GM23338 (cell line): ENCODE data around the gene RPL10L. TPM values are rescaled to one million over a fixed set of nuclear protein-coding genes. Genes with fewer than 3 reads are reported as not detected.

Experiments used
- ATAC-seq: fragments of 200-7000 bp; cut with Tn5 transposase; 3 replicates; pipeline ENCODE4 v1.9.1; 2020
- DNase-seq: peaks from one replicate; pipeline ENCODE4 v3.0.0-alpha.2; 2015; ENCODE audit warnings: low spot score
- H2AFZ ChIP-seq: fragments of 200-600 bp; sonication (generic); 2 replicates; pipeline ENCODE4 v1.8.0; 2016; ENCODE audit warnings: antibody characterized with exemption, mild to moderate bottlenecking, moderate library complexity
- H3F3A ChIP-seq: fragments of 200-600 bp; sonication (generic); replicated peaks from 2 replicates; pipeline ENCODE4 v1.8.0; 2017; ENCODE audit warnings: antibody characterized with exemption, mixed run types, low read depth
- H3K27ac ChIP-seq: fragments of 200-600 bp; sonication (generic); 2 replicates; pipeline ENCODE4 v1.6.1; 2016; ENCODE audit warnings: low read depth
- H3K27me3 ChIP-seq: fragments of 200-600 bp; sonication (generic); 2 replicates; pipeline ENCODE4 v1.8.0; 2016; ENCODE audit warnings: mild to moderate bottlenecking, mixed run types, moderate library complexity; ENCODE audit not compliant: insufficient read depth
- H3K36me3 ChIP-seq: fragments of 200-600 bp; sonication (generic); 2 replicates; pipeline ENCODE4 v1.8.0; 2016; ENCODE audit warnings: mild to moderate bottlenecking; ENCODE audit not compliant: insufficient read depth
- H3K4me1 ChIP-seq: fragments of 200-600 bp; sonication (generic); 2 replicates; pipeline ENCODE4 v1.8.0; 2016; ENCODE audit warnings: mild to moderate bottlenecking, moderate library complexity; ENCODE audit not compliant: insufficient read depth
- H3K4me2 ChIP-seq: fragments of 200-600 bp; sonication (generic); 2 replicates; pipeline ENCODE4 v1.7.1; 2017; ENCODE audit warnings: mixed run types
- H3K4me3 ChIP-seq: fragments of 200-600 bp; sonication (generic); 2 replicates; pipeline ENCODE4 v1.6.1; 2016; ENCODE audit warnings: mixed run types
- H3K79me2 ChIP-seq: fragments of 200-600 bp; sonication (generic); replicated peaks from 2 replicates; pipeline ENCODE4 v1.8.0; 2017; ENCODE audit warnings: mild to moderate bottlenecking; ENCODE audit not compliant: insufficient read depth
- H3K9me2 ChIP-seq: fragments of 200-600 bp; sonication (generic); 2 replicates; pipeline ENCODE4 v1.8.0; 2017; ENCODE audit not compliant: insufficient read depth
- H4K20me1 ChIP-seq: fragments of 200-600 bp; sonication (generic); replicated peaks from 2 replicates; pipeline ENCODE4 v1.8.0; 2017; ENCODE audit warnings: mild to moderate bottlenecking; ENCODE audit not compliant: insufficient read depth
- H3K27ac Mint-ChIP-seq: 2 replicates; pipeline ENCODE4 v1.8.0; 2020; ENCODE audit warnings: inconsistent platforms, mild to moderate bottlenecking, moderate library complexity, mixed read lengths
- H3K27me3 Mint-ChIP-seq: 3 replicates; pipeline ENCODE4 v1.8.0; 2022; ENCODE audit warnings: low read depth, mild to moderate bottlenecking, moderate library complexity, mixed read lengths, inconsistent platforms; ENCODE audit not compliant: insufficient read depth, poor library complexity
- H3K36me3 Mint-ChIP-seq: 3 replicates; pipeline ENCODE4 v1.8.0; 2021; ENCODE audit warnings: low read depth, mild to moderate bottlenecking, inconsistent platforms, moderate library complexity, mixed read lengths
- H3K4me1 Mint-ChIP-seq: 3 replicates; pipeline ENCODE4 v1.8.0; 2020; ENCODE audit warnings: mild to moderate bottlenecking, inconsistent platforms, mixed read lengths
- H3K4me3 Mint-ChIP-seq: 3 replicates; pipeline ENCODE4 v1.8.0; 2021; ENCODE audit warnings: moderate library complexity, mild to moderate bottlenecking, inconsistent platforms, mixed read lengths
- H3K9me3 Mint-ChIP-seq: 3 replicates; pipeline ENCODE4 v1.8.0; 2020; ENCODE audit warnings: moderate library complexity, mild to moderate bottlenecking, inconsistent platforms, mixed read lengths
- CREB1 ChIP-seq: fragments of 250-450 bp; sonication (Bioruptor Pico); IDR thresholded peaks from 2 replicates; pipeline ENCODE4 v1.5.0; 2020; ENCODE audit warnings: low read depth, mild to moderate bottlenecking, moderate library complexity
- CTCF ChIP-seq, 2 experiments: fragments of 200-600 bp in 1 of 2; sonication (generic) in 1 of 2; conservative IDR thresholded peaks; 2 replicates each; pipeline versions ENCODE4 v1.5.1 to v1.6.1; 2016 to 2017; ENCODE audit warnings: antibody characterized with exemption in 2 of 2, low read depth in 2 of 2, mild to moderate bottlenecking in 2 of 2, moderate library complexity in 1 of 2
- ETS1 ChIP-seq: IDR thresholded peaks from 2 replicates; pipeline ENCODE4 v1.6.1; 2016; ENCODE audit warnings: antibody characterized with exemption
- EZH2 ChIP-seq: fragments of 200-600 bp; sonication (generic); IDR thresholded peaks from one replicate; pipeline ENCODE4 v1.8.0; 2017; ENCODE audit warnings: antibody characterized with exemption, mild to moderate bottlenecking, low read depth; ENCODE audit not compliant: unreplicated experiment
- EZH2phosphoT487 ChIP-seq: fragments of 200-600 bp; sonication (generic); IDR thresholded peaks from one replicate; pipeline ENCODE4 v1.8.1; 2018; ENCODE audit warnings: antibody characterized with exemption; ENCODE audit not compliant: unreplicated experiment
- JUNB ChIP-seq: IDR thresholded peaks from one replicate; pipeline ENCODE4 v1.6.1; 2016; ENCODE audit warnings: antibody characterized with exemption; ENCODE audit not compliant: unreplicated experiment
- POLR2AphosphoS5 ChIP-seq: IDR thresholded peaks from 2 replicates; pipeline ENCODE4 v1.6.1; 2016; ENCODE audit warnings: antibody characterized with exemption, low read depth
- STAT1 ChIP-seq: IDR thresholded peaks from one replicate; pipeline ENCODE4 v1.6.1; 2016; ENCODE audit warnings: antibody characterized with exemption; ENCODE audit not compliant: unreplicated experiment
- ZNF114 ChIP-seq: fragments of 250-450 bp; sonication (Bioruptor Pico); IDR thresholded peaks from 2 replicates; pipeline ENCODE4 v1.5.0; 2020; ENCODE audit warnings: mild to moderate bottlenecking, moderate library complexity
- ZNF331 ChIP-seq: fragments of 250-450 bp; sonication (Bioruptor Pico); IDR thresholded peaks from 2 replicates; pipeline ENCODE4 v1.5.0; 2020; ENCODE audit warnings: low read depth, mild to moderate bottlenecking, moderate library complexity
- ZNF462 ChIP-seq: fragments of 250-450 bp; sonication (Bioruptor Pico); IDR thresholded peaks from 2 replicates; pipeline ENCODE4 v1.5.0; 2020; ENCODE audit warnings: mild to moderate bottlenecking, moderate library complexity
- polyA plus RNA-seq: library from polyadenylated mRNA; unstranded; fragments of >200 nt; fragmentation: Nextera tagmentation; extraction: Ambion mirVana; gene quantifications from 2 replicates; pipeline ENCODE4 v1.2.1, GENCODE V29; 2016
- total RNA-seq: library from RNA; depleted of rRNA; stranded (reverse); fragments of >200 nt; shearing (Covaris generic); gene quantifications from 2 replicates; pipeline ENCODE4 v1.2.3, GENCODE V29; 2014
- TF ChIP-seq, protein P1 (sequence below): IDR thresholded peaks from one replicate; pipeline ENCODE4 v1.6.1; 2018; ENCODE audit warnings: antibody characterized with exemption; ENCODE audit not compliant: unreplicated experiment

Gene RPL10L
- total and polyA plus RNA-seq, 2 experiments from 2014 or later, result not detected

DNA sequence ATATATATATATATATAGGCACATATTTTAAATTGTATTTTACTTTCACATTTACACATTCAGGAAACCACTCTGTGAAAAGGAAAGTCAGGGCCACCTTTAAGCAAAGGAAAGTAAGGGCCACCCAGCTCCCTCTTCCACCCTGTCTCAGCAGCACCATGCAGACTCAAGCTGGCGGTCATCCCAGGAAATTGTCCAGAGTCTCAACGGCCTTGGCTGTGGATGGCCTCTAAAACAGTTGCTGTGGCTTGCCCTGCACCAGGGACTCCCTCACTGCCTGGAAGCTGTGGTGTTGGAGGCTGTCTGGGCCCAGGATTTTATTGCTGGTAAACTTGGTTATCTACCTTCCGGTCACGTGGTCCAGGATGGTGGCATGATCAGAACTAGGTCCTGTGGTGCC is 11.8 kb upstream of the RPL10L start:
- DNase-seq (no peak), ATAC-seq (no peak)
- H4K20me1 ChIP-seq, result no peaks in the 10 kb centered on the region
- H3K4me1 ChIP-seq, result no peaks in the 10 kb centered on the region
- H3K9me2 ChIP-seq, result 0 out of 2 replicates have a peak, but pooled peaks cover 3% of the 10 kb centered on the region
- Mint-ChIP-seq H3K36me3 (peaks cover 9% of the 10 kb centered on the region), H3K4me3 (no peak overlapping the region), H3K4me1 (no peaks in the 10 kb centered on the region), H3K27me3 (no peaks in the 10 kb centered on the region), H3K27ac (no peak overlapping the region), H3K9me3 (peaks cover 14% of the 10 kb centered on the region)
- H3K36me3 ChIP-seq, result no peaks in the 10 kb centered on the region
- TF ChIP-seq, protein P1, sequence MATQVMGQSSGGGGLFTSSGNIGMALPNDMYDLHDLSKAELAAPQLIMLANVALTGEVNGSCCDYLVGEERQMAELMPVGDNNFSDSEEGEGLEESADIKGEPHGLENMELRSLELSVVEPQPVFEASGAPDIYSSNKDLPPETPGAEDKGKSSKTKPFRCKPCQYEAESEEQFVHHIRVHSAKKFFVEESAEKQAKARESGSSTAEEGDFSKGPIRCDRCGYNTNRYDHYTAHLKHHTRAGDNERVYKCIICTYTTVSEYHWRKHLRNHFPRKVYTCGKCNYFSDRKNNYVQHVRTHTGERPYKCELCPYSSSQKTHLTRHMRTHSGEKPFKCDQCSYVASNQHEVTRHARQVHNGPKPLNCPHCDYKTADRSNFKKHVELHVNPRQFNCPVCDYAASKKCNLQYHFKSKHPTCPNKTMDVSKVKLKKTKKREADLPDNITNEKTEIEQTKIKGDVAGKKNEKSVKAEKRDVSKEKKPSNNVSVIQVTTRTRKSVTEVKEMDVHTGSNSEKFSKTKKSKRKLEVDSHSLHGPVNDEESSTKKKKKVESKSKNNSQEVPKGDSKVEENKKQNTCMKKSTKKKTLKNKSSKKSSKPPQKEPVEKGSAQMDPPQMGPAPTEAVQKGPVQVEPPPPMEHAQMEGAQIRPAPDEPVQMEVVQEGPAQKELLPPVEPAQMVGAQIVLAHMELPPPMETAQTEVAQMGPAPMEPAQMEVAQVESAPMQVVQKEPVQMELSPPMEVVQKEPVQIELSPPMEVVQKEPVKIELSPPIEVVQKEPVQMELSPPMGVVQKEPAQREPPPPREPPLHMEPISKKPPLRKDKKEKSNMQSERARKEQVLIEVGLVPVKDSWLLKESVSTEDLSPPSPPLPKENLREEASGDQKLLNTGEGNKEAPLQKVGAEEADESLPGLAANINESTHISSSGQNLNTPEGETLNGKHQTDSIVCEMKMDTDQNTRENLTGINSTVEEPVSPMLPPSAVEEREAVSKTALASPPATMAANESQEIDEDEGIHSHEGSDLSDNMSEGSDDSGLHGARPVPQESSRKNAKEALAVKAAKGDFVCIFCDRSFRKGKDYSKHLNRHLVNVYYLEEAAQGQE, result no peak
- TF ChIP-seq ZNF462 (CRISPR knock-in tag) (no peak), ZNF114 (CRISPR knock-in tag) (no peak), STAT1 (no peak), CTCF (conservative IDR thresholded peaks at IDR 0.05; ENCODE audit: low read depth in 2 of 2) (no peak), POLR2AphosphoS5 (no peak), ETS1 (no peak), EZH2phosphoT487 (no peak), CREB1 (no peak), EZH2 (no peak), ZNF331 (CRISPR knock-in tag) (no peak), JUNB (no peak)
- no peak overlapping the region for H2AFZ ChIP-seq
- H3K4me3 ChIP-seq, result no peak overlapping the region
- H3K4me2 ChIP-seq, result no peak overlapping the region
- H3F3A ChIP-seq, result no peaks in the 10 kb centered on the region
- H3K27ac ChIP-seq, result no peak overlapping the region
- no peaks in the 10 kb centered on the region for H3K79me2 ChIP-seq
- no peaks in the 10 kb centered on the region for H3K27me3 ChIP-seq
